ENCODE measurements around the gene MXI1. TPM values are rescaled to one million over a fixed set of nuclear protein-coding genes. Genes with fewer than 3 reads are reported as not detected.

MXI1 gene
- total and polyA plus RNA-seq, 4 donors, result 9.6 to 52.0 (median 14.2) TPM

DNA sequence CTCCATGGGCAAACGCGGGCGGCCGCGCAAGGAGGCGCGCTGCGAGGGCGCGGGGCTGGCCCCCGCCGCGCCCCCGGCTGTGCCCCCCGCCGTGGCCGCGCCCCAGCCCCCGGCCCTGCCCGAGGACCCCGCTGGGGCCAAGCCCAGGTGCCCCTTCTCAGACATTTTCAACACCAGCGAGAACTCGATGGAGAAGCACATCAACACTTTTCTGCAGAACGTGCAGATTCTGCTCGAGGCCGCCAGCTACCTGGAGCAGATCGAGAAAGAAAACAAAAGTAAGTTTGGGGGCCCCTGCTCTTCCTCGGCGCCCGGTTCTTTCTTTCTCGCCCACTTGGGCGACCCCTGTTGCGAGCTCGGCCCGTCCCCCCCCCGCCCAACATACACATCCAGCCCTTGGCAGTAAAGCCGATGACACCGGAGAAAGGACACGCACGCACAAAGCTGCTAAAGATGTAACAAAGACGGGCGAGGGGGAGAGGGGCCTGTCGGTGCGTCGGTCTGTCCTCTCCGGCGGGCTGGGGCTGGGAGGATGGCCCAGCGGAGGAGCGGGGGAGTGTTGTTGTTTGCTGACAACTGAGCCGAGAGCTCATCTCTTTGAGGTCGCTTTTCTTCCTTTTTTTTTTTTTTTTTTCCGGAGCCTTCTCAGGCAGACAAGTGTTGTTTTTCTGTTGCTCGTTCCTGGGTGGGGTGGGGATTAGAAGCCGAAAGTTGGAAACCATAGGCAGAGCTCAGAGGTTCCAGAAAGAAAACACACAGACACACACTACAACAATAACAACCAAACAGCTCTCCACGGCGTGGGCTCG, 604 bp downstream of the MXI1 start (continued):
- TF ChIP-seq NR2F2 (IDR thresholded peaks at IDR 0.05) (no peak), YY1 (IDR thresholded peaks at IDR 0.05) (no peak), HNF4G (IDR thresholded peaks at IDR 0.05) (no peak), TAF1 (conservative IDR thresholded peaks at IDR 0.05) (no peak), HNF4A (conservative IDR thresholded peaks at IDR 0.05) (no peak)
- TF ChIP-seq, protein P1, sequence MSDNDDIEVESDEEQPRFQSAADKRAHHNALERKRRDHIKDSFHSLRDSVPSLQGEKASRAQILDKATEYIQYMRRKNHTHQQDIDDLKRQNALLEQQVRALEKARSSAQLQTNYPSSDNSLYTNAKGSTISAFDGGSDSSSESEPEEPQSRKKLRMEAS (IDR thresholded peaks at IDR 0.05), result no peak
- TF ChIP-seq, protein P2, sequence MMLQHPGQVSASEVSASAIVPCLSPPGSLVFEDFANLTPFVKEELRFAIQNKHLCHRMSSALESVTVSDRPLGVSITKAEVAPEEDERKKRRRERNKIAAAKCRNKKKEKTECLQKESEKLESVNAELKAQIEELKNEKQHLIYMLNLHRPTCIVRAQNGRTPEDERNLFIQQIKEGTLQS (IDR thresholded peaks at IDR 0.05), result no peak

DNA sequence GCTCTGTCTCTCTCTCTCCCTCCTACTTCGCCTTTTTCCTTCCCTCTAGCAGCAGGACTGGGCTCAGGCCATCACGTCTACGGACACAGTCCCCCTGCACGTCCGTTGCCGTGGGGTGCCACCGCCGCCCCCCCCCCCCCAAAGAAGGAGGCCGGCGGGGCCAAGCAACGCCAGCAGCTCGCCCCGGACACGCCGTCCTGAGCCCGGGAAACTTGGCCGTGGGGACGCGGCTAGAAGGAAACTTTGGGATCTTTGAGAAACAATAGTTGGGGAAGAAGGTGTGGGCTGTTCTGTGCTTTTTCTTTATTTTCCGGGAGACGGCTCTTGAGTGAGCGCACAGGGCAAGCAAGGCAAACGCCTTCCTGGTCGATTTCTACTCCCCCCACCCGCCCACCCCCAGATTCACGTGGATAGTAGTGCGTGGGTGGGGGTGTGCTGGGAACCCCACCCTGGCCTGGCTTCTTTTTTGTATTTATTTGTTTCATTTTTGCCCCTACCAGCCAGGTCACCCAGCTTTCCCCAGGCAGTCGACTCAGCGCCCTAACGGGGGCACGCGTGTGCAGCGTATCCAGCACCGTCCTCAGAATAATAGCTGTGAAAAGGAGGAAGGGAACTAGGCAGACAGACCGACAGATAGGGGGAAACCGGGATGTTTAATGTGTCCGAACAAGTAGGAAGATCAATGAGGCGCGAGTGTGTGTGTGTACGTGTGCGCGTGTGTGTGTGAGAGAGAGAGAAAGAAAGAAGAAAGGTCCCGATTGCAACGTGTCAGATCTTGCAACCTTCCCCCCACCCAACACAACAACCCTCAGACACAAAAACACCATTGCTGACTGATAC, 1.4 kb downstream of the MXI1 start:
- H3K27me3 ChIP-seq (ENCODE audit: control insufficient read depth in 4 of 4, insufficient read depth in 4 of 4, low read length in 3 of 4), result no peaks in the 10 kb centered on the region
- under 1% methylated on average over 44 of the region's 44 CpGs for WGBS
- no peak for DNase-seq (ENCODE audit: low spot score)

DNA sequence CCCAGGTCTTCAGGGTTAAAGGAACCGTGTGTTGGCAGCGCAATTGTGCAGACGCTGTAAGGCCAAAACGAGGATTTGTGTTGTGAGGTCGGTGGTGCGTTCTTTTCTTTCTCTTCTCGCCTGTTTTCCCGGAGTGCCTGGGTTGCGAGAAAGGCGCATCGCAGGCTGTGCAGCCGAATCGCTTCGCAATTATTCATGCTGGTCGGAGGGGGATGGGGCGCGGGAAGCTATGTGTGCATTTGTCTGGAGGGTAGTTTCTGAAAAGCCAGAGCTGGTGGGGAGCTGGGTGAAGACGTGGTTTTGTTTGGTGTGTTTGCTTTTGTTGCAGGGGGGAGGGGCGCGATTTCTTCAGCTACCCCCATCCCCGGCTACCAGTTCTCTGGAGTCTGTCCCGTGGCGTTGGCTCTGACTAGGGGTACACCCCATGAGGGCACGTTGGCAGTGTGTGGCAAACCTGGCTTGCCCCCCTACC, 2.1 kb downstream of the MXI1 start:
- H3K27ac ChIP-seq (ENCODE audit: low read depth in 1 of 2, low read length in 2 of 2), result peak overlapping the region; percentile 53 to 74
- H3K4me3 ChIP-seq (ENCODE audit: low read depth in 1 of 3, low read length in 3 of 3), result peak overlapping the region; percentile 52 to 73 (median 71)
- TF ChIP-seq, protein P2 (IDR thresholded peaks at IDR 0.05), result no peak
- TF ChIP-seq SP1 (IDR thresholded peaks at IDR 0.05) (no peak), HNF4A (conservative IDR thresholded peaks at IDR 0.05) (no peak), GABPA (IDR thresholded peaks at IDR 0.05 in 1 of 2, conservative IDR thresholded peaks at IDR 0.05 in 1 of 2) (no peak), HNF4G (IDR thresholded peaks at IDR 0.05) (no peak), RXRA (IDR thresholded peaks at IDR 0.05) (no peak), YY1 (IDR thresholded peaks at IDR 0.05) (no peak), RAD21 (IDR thresholded peaks at IDR 0.05) (no peak), NR2F2 (IDR thresholded peaks at IDR 0.05) (no peak), FOXA1 (IDR thresholded peaks at IDR 0.05) (no peak)
- TF ChIP-seq, protein P3, sequence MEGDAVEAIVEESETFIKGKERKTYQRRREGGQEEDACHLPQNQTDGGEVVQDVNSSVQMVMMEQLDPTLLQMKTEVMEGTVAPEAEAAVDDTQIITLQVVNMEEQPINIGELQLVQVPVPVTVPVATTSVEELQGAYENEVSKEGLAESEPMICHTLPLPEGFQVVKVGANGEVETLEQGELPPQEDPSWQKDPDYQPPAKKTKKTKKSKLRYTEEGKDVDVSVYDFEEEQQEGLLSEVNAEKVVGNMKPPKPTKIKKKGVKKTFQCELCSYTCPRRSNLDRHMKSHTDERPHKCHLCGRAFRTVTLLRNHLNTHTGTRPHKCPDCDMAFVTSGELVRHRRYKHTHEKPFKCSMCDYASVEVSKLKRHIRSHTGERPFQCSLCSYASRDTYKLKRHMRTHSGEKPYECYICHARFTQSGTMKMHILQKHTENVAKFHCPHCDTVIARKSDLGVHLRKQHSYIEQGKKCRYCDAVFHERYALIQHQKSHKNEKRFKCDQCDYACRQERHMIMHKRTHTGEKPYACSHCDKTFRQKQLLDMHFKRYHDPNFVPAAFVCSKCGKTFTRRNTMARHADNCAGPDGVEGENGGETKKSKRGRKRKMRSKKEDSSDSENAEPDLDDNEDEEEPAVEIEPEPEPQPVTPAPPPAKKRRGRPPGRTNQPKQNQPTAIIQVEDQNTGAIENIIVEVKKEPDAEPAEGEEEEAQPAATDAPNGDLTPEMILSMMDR (IDR thresholded peaks at IDR 0.05; ENCODE audit: low read depth, low read length, missing input control), result no peak
- TF ChIP-seq, protein P4, sequence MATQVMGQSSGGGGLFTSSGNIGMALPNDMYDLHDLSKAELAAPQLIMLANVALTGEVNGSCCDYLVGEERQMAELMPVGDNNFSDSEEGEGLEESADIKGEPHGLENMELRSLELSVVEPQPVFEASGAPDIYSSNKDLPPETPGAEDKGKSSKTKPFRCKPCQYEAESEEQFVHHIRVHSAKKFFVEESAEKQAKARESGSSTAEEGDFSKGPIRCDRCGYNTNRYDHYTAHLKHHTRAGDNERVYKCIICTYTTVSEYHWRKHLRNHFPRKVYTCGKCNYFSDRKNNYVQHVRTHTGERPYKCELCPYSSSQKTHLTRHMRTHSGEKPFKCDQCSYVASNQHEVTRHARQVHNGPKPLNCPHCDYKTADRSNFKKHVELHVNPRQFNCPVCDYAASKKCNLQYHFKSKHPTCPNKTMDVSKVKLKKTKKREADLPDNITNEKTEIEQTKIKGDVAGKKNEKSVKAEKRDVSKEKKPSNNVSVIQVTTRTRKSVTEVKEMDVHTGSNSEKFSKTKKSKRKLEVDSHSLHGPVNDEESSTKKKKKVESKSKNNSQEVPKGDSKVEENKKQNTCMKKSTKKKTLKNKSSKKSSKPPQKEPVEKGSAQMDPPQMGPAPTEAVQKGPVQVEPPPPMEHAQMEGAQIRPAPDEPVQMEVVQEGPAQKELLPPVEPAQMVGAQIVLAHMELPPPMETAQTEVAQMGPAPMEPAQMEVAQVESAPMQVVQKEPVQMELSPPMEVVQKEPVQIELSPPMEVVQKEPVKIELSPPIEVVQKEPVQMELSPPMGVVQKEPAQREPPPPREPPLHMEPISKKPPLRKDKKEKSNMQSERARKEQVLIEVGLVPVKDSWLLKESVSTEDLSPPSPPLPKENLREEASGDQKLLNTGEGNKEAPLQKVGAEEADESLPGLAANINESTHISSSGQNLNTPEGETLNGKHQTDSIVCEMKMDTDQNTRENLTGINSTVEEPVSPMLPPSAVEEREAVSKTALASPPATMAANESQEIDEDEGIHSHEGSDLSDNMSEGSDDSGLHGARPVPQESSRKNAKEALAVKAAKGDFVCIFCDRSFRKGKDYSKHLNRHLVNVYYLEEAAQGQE (IDR thresholded peaks at IDR 0.05), result no peak

More for the DNA sequence above, 1.4 kb downstream of the MXI1 start:
- peaks cover 2 to 41% (median 21%) of the 10 kb centered on the region in 4 donors for H3K4me1 ChIP-seq (ENCODE audit: control insufficient read depth in 4 of 4, insufficient read depth in 4 of 4, low read length in 3 of 4)
- TF ChIP-seq, protein P4 (IDR thresholded peaks at IDR 0.05), result no peak
- TF ChIP-seq HNF4A (conservative IDR thresholded peaks at IDR 0.05), result no peak
- no peaks in the 10 kb centered on the region for H3K36me3 ChIP-seq (ENCODE audit: control insufficient read depth in 4 of 4, insufficient read depth in 3 of 4, low read depth in 1 of 4, low read length in 3 of 4)
- peak overlapping the region; percentile 53 to 74 for H3K27ac ChIP-seq (ENCODE audit: low read depth in 1 of 2, low read length in 2 of 2)
- H3K9ac ChIP-seq (ENCODE audit: low read depth in 1 of 2, low read length in 2 of 2), result peak overlapping the region; percentile 42 to 60
- H3K9me3 ChIP-seq (ENCODE audit: control insufficient read depth in 4 of 4, low read length in 3 of 4), result no peaks in the 10 kb centered on the region
- peak overlapping the region; percentile 64 to 73 (median 71) for H3K4me3 ChIP-seq (ENCODE audit: low read depth in 1 of 3, low read length in 3 of 3)

More for the DNA sequence above, 2.1 kb downstream of the MXI1 start:
- DNase-seq (ENCODE audit: low spot score), result no peak
- Histone ChIP-seq H3K9ac (ENCODE audit: low read depth in 1 of 2, low read length in 2 of 2) (peak overlapping the region; percentile 41 to 60), H3K27me3 (ENCODE audit: control insufficient read depth in 4 of 4, insufficient read depth in 4 of 4, low read length in 3 of 4) (no peaks in the 10 kb centered on the region), H3K9me3 (ENCODE audit: control insufficient read depth in 4 of 4, low read length in 3 of 4) (no peaks in the 10 kb centered on the region), H3K36me3 (ENCODE audit: control insufficient read depth in 4 of 4, insufficient read depth in 3 of 4, low read depth in 1 of 4, low read length in 3 of 4) (no peaks in the 10 kb centered on the region), H3K4me1 (ENCODE audit: control insufficient read depth in 4 of 4, insufficient read depth in 4 of 4, low read length in 3 of 4) (peaks cover 0 to 38% (median 20%) of the 10 kb centered on the region in 4 donors)
- WGBS, result under 1% methylated on average over 24 of the region's 24 CpGs
